WTC11 (cell line): Measurements from ENCODE around the gene FBXO41. TPM values are rescaled to one million over a fixed set of nuclear protein-coding genes. Genes with fewer than 3 reads are reported as not detected.

ENCODE experiments used
- ATAC-seq: fragments of 200-7000 bp; cut with Tn5 transposase; 2 replicates; pipeline ENCODE4 v1.10.0; 2021; ENCODE audit warnings: mild to moderate bottlenecking, moderate library complexity
- CTCF ChIA-PET: fragments of 300-600 bp; sonication (Branson Sonifier 250); formaldehyde crosslinking; loops from one replicate; lab custom pipeline; 2021; ENCODE audit warnings: antibody characterized with exemption; lab: Charles Lee
- POLR2A ChIA-PET: fragments of 350-600 bp; sonication (Branson Sonifier 250); formaldehyde crosslinking; loops from one replicate; lab custom pipeline; 2021; ENCODE audit warnings: antibody characterized with exemption; lab: Charles Lee
- DNase-seq: peaks from one replicate; pipeline ENCODE4 v3.0.0; 2021; ENCODE audit warnings: low spot score
- H3K27ac Mint-ChIP-seq: 2 replicates; pipeline ENCODE4 v1.8.0; 2021; ENCODE audit warnings: mixed read lengths
- H3K27me3 Mint-ChIP-seq: 2 replicates; pipeline ENCODE4 v1.8.0; 2021; ENCODE audit warnings: low read depth, mild to moderate bottlenecking, moderate library complexity, mixed read lengths
- H3K36me3 Mint-ChIP-seq: 2 replicates; pipeline ENCODE4 v1.8.0; 2021; ENCODE audit warnings: mixed read lengths
- H3K4me1 Mint-ChIP-seq: 2 replicates; pipeline ENCODE4 v1.8.0; 2022; ENCODE audit warnings: mixed read lengths
- H3K4me3 Mint-ChIP-seq: 2 replicates; pipeline ENCODE4 v1.8.0; 2021; ENCODE audit warnings: mild to moderate bottlenecking, moderate library complexity, mixed read lengths
- H3K9me3 Mint-ChIP-seq: 2 replicates; pipeline ENCODE4 v1.8.0; 2021; ENCODE audit warnings: mixed read lengths
- GABPB1 ChIP-seq: sonication (generic); formaldehyde crosslinking; IDR thresholded peaks from 2 replicates; pipeline ENCODE4 v1.8.1; 2023; ENCODE audit warnings: mild to moderate bottlenecking, missing genetic modification reagents
- JAZF1 ChIP-seq: fragments of 250-450 bp; sonication (Bioruptor Pico); IDR thresholded peaks from 2 replicates; pipeline ENCODE4 v1.9.0; 2021; ENCODE audit warnings: moderate library complexity, mild to moderate bottlenecking, inconsistent platforms
- NFYB ChIP-seq: sonication (generic); formaldehyde crosslinking; conservative IDR thresholded peaks from 2 replicates; pipeline ENCODE4 v1.8.0; 2022; ENCODE audit warnings: low read depth, missing genetic modification reagents
- SMAD4 ChIP-seq: sonication (generic); formaldehyde crosslinking; IDR thresholded peaks from 2 replicates; pipeline ENCODE4 v1.8.0; 2022; ENCODE audit warnings: mild to moderate bottlenecking, missing genetic modification reagents
- SOX15 ChIP-seq: fragments of 250-450 bp; sonication (Bioruptor Pico); IDR thresholded peaks from 2 replicates; pipeline ENCODE4 v1.9.0; 2021; ENCODE audit warnings: mild to moderate bottlenecking
- ZBTB21 ChIP-seq: sonication (generic); formaldehyde crosslinking; IDR thresholded peaks from 2 replicates; pipeline ENCODE4 v1.8.1; 2023; ENCODE audit warnings: mild to moderate bottlenecking, missing genetic modification reagents, borderline replicate concordance
- ZNF219 ChIP-seq: sonication (generic); formaldehyde crosslinking; IDR thresholded peaks from 2 replicates; pipeline ENCODE4 v1.8.0; 2023; ENCODE audit warnings: missing genetic modification reagents, mild to moderate bottlenecking, borderline replicate concordance
- ZNF423 ChIP-seq: fragments of 250-450 bp; sonication (Bioruptor Pico); IDR thresholded peaks from 2 replicates; pipeline ENCODE4 v2.1.2; 2022; ENCODE audit warnings: mild to moderate bottlenecking, moderate library complexity
- total RNA-seq: library from RNA; stranded (reverse); gene quantifications from 3 replicates; pipeline ENCODE4 v1.2.3, GENCODE V29; 2021
- TF ChIP-seq, protein P1 (sequence below): sonication (generic); formaldehyde crosslinking; IDR thresholded peaks from 2 replicates; pipeline ENCODE4 v1.8.1; 2022; ENCODE audit warnings: low read depth, mild to moderate bottlenecking, moderate library complexity, missing genetic modification reagents, borderline replicate concordance
- TF ChIP-seq, protein P2 (sequence below): sonication (generic); formaldehyde crosslinking; IDR thresholded peaks from 2 replicates; pipeline ENCODE4 v1.8.0; 2023; ENCODE audit warnings: mild to moderate bottlenecking, missing genetic modification reagents
- TF ChIP-seq, protein P3 (sequence below): sonication (generic); formaldehyde crosslinking; IDR thresholded peaks from 2 replicates; pipeline ENCODE4 v1.8.0; 2023; ENCODE audit warnings: missing genetic modification reagents, mild to moderate bottlenecking, borderline replicate concordance
- TF ChIP-seq, protein P4 (sequence below): sonication (generic); formaldehyde crosslinking; IDR thresholded peaks from 2 replicates; pipeline ENCODE4 v1.8.0; 2022; ENCODE audit warnings: missing genetic modification reagents
- TF ChIP-seq, protein P5 (sequence below): sonication (generic); formaldehyde crosslinking; conservative IDR thresholded peaks from 2 replicates; pipeline ENCODE4 v1.8.1; 2022; ENCODE audit warnings: mild to moderate bottlenecking, missing genetic modification reagents
- TF ChIP-seq, protein P6 (sequence below): sonication (generic); formaldehyde crosslinking; IDR thresholded peaks from 2 replicates; pipeline ENCODE4 v1.8.0; 2022; ENCODE audit warnings: mild to moderate bottlenecking, missing genetic modification reagents

Gene FBXO41
- total RNA-seq, 1 experiment from 2014 or later: 19.2 TPM

DNA sequence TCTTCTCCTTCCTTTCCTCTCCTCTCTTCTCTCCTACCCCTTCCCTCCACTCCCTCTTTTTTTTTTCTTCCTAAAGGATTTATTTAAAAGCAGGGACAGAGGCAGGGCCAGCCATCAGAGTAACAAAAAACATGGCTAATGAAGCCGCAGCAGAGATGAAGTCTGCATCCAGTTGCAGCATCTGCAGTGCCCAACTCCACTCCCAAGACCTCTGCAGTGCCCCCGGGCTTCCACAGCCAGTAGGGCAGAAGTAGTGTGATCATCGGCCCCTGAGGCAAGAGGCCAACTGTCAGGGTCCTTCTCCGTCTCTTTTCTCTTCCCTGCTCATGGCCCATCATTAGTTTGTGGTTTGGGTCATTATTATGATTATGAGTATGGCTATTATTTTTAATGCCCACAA lies 13.3 kb upstream of the FBXO41 start:
- ATAC-seq: no peak
- Mint-ChIP-seq H3K4me1 (no peaks in the 10 kb centered on the region), H3K4me3 (no peak overlapping the region), H3K27ac (no peak overlapping the region), H3K27me3 (peaks cover 87% of the 10 kb centered on the region), H3K36me3 (no peaks in the 10 kb centered on the region), H3K9me3 (no peaks in the 10 kb centered on the region)
- peak; percentile 22 for DNase-seq
- ChIA-PET POLR2A (no interaction called here), CTCF (no interaction called here)
- TF ChIP-seq, protein P1, sequence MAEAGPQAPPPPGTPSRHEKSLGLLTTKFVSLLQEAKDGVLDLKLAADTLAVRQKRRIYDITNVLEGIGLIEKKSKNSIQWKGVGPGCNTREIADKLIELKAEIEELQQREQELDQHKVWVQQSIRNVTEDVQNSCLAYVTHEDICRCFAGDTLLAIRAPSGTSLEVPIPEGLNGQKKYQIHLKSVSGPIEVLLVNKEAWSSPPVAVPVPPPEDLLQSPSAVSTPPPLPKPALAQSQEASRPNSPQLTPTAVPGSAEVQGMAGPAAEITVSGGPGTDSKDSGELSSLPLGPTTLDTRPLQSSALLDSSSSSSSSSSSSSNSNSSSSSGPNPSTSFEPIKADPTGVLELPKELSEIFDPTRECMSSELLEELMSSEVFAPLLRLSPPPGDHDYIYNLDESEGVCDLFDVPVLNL: no peak
- TF ChIP-seq ZNF219 (CRISPR knock-in tag) (no peak), GABPB1 (CRISPR knock-in tag) (no peak), ZBTB21 (CRISPR knock-in tag) (no peak), JAZF1 (no peak), SOX15 (CRISPR knock-in tag) (no peak), ZNF423 (no peak), SMAD4 (no peak), NFYB (CRISPR knock-in tag) (no peak)
- TF ChIP-seq, protein P2, sequence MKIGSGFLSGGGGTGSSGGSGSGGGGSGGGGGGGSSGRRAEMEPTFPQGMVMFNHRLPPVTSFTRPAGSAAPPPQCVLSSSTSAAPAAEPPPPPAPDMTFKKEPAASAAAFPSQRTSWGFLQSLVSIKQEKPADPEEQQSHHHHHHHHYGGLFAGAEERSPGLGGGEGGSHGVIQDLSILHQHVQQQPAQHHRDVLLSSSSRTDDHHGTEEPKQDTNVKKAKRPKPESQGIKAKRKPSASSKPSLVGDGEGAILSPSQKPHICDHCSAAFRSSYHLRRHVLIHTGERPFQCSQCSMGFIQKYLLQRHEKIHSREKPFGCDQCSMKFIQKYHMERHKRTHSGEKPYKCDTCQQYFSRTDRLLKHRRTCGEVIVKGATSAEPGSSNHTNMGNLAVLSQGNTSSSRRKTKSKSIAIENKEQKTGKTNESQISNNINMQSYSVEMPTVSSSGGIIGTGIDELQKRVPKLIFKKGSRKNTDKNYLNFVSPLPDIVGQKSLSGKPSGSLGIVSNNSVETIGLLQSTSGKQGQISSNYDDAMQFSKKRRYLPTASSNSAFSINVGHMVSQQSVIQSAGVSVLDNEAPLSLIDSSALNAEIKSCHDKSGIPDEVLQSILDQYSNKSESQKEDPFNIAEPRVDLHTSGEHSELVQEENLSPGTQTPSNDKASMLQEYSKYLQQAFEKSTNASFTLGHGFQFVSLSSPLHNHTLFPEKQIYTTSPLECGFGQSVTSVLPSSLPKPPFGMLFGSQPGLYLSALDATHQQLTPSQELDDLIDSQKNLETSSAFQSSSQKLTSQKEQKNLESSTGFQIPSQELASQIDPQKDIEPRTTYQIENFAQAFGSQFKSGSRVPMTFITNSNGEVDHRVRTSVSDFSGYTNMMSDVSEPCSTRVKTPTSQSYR (CRISPR knock-in tag): no peak
- TF ChIP-seq, protein P3, sequence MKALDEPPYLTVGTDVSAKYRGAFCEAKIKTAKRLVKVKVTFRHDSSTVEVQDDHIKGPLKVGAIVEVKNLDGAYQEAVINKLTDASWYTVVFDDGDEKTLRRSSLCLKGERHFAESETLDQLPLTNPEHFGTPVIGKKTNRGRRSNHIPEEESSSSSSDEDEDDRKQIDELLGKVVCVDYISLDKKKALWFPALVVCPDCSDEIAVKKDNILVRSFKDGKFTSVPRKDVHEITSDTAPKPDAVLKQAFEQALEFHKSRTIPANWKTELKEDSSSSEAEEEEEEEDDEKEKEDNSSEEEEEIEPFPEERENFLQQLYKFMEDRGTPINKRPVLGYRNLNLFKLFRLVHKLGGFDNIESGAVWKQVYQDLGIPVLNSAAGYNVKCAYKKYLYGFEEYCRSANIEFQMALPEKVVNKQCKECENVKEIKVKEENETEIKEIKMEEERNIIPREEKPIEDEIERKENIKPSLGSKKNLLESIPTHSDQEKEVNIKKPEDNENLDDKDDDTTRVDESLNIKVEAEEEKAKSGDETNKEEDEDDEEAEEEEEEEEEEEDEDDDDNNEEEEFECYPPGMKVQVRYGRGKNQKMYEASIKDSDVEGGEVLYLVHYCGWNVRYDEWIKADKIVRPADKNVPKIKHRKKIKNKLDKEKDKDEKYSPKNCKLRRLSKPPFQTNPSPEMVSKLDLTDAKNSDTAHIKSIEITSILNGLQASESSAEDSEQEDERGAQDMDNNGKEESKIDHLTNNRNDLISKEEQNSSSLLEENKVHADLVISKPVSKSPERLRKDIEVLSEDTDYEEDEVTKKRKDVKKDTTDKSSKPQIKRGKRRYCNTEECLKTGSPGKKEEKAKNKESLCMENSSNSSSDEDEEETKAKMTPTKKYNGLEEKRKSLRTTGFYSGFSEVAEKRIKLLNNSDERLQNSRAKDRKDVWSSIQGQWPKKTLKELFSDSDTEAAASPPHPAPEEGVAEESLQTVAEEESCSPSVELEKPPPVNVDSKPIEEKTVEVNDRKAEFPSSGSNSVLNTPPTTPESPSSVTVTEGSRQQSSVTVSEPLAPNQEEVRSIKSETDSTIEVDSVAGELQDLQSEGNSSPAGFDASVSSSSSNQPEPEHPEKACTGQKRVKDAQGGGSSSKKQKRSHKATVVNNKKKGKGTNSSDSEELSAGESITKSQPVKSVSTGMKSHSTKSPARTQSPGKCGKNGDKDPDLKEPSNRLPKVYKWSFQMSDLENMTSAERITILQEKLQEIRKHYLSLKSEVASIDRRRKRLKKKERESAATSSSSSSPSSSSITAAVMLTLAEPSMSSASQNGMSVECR: no peak
- TF ChIP-seq, protein P4, sequence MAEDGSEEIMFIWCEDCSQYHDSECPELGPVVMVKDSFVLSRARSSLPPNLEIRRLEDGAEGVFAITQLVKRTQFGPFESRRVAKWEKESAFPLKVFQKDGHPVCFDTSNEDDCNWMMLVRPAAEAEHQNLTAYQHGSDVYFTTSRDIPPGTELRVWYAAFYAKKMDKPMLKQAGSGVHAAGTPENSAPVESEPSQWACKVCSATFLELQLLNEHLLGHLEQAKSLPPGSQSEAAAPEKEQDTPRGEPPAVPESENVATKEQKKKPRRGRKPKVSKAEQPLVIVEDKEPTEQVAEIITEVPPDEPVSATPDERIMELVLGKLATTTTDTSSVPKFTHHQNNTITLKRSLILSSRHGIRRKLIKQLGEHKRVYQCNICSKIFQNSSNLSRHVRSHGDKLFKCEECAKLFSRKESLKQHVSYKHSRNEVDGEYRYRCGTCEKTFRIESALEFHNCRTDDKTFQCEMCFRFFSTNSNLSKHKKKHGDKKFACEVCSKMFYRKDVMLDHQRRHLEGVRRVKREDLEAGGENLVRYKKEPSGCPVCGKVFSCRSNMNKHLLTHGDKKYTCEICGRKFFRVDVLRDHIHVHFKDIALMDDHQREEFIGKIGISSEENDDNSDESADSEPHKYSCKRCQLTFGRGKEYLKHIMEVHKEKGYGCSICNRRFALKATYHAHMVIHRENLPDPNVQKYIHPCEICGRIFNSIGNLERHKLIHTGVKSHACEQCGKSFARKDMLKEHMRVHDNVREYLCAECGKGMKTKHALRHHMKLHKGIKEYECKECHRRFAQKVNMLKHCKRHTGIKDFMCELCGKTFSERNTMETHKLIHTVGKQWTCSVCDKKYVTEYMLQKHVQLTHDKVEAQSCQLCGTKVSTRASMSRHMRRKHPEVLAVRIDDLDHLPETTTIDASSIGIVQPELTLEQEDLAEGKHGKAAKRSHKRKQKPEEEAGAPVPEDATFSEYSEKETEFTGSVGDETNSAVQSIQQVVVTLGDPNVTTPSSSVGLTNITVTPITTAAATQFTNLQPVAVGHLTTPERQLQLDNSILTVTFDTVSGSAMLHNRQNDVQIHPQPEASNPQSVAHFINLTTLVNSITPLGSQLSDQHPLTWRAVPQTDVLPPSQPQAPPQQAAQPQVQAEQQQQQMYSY: no peak
- TF ChIP-seq, protein P5, sequence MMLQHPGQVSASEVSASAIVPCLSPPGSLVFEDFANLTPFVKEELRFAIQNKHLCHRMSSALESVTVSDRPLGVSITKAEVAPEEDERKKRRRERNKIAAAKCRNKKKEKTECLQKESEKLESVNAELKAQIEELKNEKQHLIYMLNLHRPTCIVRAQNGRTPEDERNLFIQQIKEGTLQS (CRISPR knock-in tag): no peak
- TF ChIP-seq, protein P6, sequence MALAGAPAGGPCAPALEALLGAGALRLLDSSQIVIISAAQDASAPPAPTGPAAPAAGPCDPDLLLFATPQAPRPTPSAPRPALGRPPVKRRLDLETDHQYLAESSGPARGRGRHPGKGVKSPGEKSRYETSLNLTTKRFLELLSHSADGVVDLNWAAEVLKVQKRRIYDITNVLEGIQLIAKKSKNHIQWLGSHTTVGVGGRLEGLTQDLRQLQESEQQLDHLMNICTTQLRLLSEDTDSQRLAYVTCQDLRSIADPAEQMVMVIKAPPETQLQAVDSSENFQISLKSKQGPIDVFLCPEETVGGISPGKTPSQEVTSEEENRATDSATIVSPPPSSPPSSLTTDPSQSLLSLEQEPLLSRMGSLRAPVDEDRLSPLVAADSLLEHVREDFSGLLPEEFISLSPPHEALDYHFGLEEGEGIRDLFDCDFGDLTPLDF: no peak
